GM12801 (cell line): Measurements from ENCODE around the gene ITGA6.

Experiments
- TF ChIP-seq, protein P1 (sequence below): IDR thresholded peaks from one replicate; pipeline ENCODE4 v1.5.1; 2011; ENCODE audit warnings: control low read depth; ENCODE audit not compliant: insufficient read length; ENCODE audit errors: extremely low read depth

ITGA6 gene

DNA sequence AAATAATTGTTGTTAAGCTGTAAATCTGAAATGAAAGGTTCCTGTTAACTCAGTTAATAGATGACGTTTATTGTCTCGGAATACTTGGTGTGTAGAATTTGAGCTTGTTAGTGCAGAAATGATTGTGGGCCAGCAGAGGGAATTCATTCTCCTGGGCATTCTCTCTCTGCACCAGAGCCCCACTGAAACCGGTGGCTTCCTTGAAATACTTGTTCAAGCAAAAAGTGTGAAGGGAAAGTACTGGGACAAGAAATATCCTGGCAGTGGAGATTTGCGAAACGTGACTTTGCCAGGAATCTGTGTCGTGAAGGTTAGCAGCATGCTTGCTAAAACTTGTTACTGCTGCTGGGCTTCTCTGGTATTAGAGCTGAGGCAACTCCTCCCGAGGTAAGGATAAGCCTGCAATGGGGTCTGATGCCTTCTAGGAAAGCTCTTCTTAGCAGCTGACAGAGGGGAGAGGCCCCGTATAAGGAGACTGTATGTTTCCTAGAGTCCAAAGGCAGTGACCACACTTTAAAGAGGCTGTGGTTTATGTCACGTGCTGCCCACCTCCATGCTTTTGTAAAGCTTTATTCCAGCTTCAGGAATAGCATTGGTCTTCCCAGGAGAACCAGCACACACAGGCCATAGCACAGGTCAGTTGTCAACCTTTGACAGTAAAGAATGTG lies 2.0 kb downstream of the ITGA6 start:
- TF ChIP-seq, protein P1, sequence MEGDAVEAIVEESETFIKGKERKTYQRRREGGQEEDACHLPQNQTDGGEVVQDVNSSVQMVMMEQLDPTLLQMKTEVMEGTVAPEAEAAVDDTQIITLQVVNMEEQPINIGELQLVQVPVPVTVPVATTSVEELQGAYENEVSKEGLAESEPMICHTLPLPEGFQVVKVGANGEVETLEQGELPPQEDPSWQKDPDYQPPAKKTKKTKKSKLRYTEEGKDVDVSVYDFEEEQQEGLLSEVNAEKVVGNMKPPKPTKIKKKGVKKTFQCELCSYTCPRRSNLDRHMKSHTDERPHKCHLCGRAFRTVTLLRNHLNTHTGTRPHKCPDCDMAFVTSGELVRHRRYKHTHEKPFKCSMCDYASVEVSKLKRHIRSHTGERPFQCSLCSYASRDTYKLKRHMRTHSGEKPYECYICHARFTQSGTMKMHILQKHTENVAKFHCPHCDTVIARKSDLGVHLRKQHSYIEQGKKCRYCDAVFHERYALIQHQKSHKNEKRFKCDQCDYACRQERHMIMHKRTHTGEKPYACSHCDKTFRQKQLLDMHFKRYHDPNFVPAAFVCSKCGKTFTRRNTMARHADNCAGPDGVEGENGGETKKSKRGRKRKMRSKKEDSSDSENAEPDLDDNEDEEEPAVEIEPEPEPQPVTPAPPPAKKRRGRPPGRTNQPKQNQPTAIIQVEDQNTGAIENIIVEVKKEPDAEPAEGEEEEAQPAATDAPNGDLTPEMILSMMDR: no peak

DNA sequence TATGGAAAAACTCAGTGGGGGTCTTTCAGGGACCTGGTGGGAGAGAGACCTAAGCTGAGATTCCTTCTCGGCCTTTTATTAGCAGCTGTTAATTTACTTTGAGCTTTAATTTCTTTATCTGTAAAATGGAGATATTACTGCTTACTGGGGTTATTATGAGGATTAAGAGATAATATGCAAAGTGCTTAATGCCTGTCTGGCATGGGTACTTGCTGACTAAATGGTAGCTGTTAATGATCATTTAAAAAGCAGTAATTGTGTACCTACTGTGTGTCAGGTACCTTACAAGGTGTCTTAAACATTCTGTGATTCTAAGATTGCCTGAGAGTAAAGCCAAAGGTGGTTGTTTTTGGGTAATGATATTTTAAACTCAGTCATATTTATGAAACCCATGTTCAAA lies 2.6 kb downstream of the ITGA6 start:
- TF ChIP-seq, protein P1: no peak

DNA sequence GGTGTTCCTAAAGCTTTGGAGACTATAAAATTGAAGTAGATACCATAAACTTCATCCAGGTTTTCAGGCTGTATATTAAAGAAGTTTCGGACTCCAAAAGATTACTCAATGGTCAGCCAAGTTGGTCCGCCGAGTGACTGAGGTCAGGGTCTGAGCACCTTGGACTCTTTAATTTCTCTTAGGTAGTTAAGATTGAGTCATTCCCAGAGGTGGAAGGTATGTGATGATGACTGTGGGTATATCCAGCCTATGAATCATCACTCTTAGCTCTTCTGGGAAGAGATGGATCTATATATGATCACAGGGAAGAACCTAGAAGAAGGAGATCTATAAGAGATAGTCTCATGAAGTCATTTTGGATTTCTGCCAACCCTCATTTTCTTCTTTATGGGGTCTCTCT lies 3.3 kb downstream of the ITGA6 start:
- TF ChIP-seq, protein P1: no peak

DNA sequence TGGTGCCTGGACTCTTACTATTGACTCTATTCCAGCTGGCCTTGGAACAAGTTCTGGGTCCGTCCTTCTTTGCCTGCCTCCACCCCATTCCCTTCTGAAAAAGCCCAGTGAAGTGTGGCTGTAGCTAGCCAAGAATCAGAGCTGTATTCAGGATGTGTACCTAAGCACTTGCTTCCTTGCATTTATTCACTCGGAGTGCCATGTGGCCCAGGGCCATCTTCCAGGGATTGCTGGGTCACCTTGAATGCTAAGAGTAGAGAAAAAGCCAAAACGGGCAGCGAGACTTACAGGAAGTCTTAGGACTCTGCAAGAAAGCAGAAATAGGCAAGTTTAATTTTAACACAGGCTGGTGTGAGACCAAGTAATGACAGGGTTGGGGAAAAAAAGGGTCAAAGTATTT lies 4.1 kb downstream of the ITGA6 start:
- TF ChIP-seq, protein P1: no peak

DNA sequence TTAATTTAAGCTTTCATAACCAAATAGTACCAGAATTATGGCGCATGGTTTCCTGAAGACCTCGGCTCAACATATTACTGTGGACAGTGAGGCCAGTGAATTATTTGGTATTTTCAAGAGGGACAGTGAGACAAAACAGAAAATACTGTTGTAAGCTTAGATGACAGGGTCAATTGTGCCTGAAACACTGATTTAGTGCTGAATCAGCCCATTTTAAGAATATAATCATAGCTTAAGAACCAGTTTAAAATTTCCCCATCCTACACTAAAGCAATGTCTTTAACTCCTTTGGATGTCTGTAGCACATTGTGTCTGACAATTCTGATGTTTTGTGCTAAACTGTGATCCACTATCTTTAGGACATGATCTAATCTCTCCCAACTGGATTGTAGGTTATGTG lies 4.6 kb downstream of the ITGA6 start:
- TF ChIP-seq, protein P1: no peak

DNA sequence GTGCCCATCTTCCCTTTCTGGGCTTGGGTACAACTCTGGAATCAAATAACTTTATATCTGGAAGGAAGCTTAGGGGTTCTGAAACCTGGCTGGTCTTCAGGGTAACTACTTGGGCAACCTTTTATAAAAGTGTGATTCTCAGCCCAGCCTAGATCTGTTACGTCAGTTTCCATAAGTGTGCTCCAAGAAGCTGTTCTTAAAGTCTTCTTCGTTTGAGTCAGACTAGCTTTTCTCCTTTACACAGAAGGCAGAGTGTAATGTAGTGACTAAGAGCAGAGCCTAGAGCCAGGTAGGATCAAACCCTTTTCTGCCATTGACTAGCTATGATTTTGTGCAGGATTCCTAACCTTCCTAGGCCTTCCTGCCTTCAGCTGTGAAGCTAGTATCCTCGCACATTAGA lies 5.8 kb downstream of the ITGA6 start:
- TF ChIP-seq, protein P1: no peak

DNA sequence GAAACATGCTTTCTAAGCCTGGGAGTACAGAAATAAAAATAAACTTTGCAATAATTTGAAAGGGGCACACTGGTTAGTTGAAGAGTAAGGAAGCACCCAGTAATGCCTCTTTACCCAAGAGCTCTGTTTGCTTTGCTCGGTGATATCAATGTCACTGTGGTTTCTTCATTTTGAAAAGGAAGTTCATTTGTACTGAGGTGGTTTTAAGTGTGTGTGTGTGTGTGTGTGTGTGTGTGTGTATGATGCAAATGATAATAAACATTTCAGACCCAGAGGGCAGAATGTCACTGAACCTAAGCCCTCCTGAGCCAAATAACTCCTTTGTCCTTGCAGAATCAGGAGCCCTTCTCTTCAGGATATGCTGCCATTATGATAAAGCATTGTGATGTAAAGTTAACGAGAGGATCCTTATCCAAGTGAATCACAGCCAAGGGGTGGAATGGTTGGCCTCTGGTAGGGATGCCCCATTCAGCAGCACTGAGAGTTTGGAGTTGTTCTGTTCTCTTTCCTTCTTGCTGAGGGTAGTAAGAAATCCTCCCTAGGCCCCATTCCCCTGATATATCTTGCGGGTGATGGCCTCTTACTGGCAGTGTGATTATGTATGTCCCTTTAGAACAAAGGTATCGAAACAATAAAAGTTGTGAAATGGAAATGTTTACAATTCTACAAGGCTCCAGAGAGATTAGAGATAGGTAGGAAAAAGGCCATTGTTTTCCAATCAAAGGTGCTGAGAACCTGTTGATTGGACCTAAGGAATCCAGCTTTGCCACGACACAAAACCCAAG lies 7.6 kb downstream of the ITGA6 start:
- TF ChIP-seq, protein P1: no peak
